Panc1 (cell line): Measurements from ENCODE around the gene DDX55. TPM values are rescaled to one million over a fixed set of nuclear protein-coding genes. Genes with fewer than 3 reads are reported as not detected.

Experiments used
- ATAC-seq: fragments of 200-7000 bp; cut with Tn5 transposase; 2 replicates; pipeline ENCODE4 v1.9.1; 2020; ENCODE audit warnings: mild to moderate bottlenecking, moderate library complexity
- BruUV-seq: library from RNA; stranded (reverse); fragments of 400-500 nt; replicated peaks from 2 replicates; lab custom pipeline; 2021; lab: Mats Ljungman, UMichigan
- CTCF ChIA-PET: fragments of 300-600 bp; sonication (Branson Sonifier 250); formaldehyde crosslinking; loops from one replicate; lab custom pipeline; 2022; ENCODE audit warnings: antibody characterized with exemption; lab: Charles Lee
- POLR2A ChIA-PET: fragments of 300-600 bp; sonication (Branson Sonifier 250); formaldehyde crosslinking; loops from one replicate; lab custom pipeline; 2022; ENCODE audit warnings: antibody characterized with exemption; lab: Charles Lee
- DNase-seq: peaks from one replicate; pipeline ENCODE4 v3.0.0-alpha.2; 2010; ENCODE audit warnings: low read depth, low spot score
- H3K27ac ChIP-seq: 2 replicates; pipeline ENCODE4 v1.5.1; 2011; ENCODE audit warnings: mild to moderate bottlenecking, low read length, inconsistent platforms
- H3K27me3 ChIP-seq: fragments of 200-500 bp; sonication (Bioruptor generic); 2 replicates; pipeline ENCODE4 v1.6.0; 2014; ENCODE audit warnings: low read length, inconsistent platforms; ENCODE audit not compliant: control insufficient read depth, insufficient read depth
- H3K36me3 ChIP-seq: fragments of 200-500 bp; sonication (Bioruptor generic); 2 replicates; pipeline ENCODE4 v1.5.1; 2014; ENCODE audit warnings: inconsistent platforms, mild to moderate bottlenecking, low read length, moderate library complexity; ENCODE audit not compliant: control insufficient read depth, insufficient read depth
- H3K4me1 ChIP-seq: 2 replicates; pipeline ENCODE4 v1.5.1; 2011; ENCODE audit warnings: inconsistent platforms, mild to moderate bottlenecking, low read length, moderate library complexity; ENCODE audit not compliant: control insufficient read depth, insufficient read depth
- H3K4me3 ChIP-seq, 2 experiments: 2 replicates each; pipeline ENCODE4 v1.5.1; 2011 to 2012; ENCODE audit warnings: low read depth in 2 of 2, low read length in 2 of 2, mild to moderate bottlenecking in 2 of 2, inconsistent platforms in 1 of 2, moderate library complexity in 1 of 2
- H3K9me3 ChIP-seq: fragments of 200-500 bp; sonication (Bioruptor generic); 2 replicates; pipeline ENCODE4 v1.5.1; 2014; ENCODE audit warnings: low read depth, mild to moderate bottlenecking, inconsistent platforms, low read length, moderate library complexity; ENCODE audit not compliant: control insufficient read depth, insufficient read depth
- CTCF ChIP-seq: fragments of 450-650 bp; IDR thresholded peaks from 2 replicates; pipeline ENCODE4 v1.5.1; 2017; ENCODE audit warnings: mild to moderate bottlenecking
- POLR2AphosphoS5 ChIP-seq: IDR thresholded peaks from 2 replicates; pipeline ENCODE4 v1.6.1; 2012; ENCODE audit warnings: mild to moderate bottlenecking, low read depth, low read length, moderate library complexity
- REST ChIP-seq, 2 experiments: IDR thresholded peaks; 2 replicates each; pipeline ENCODE4 v1.6.1; 2011 to 2012; ENCODE audit warnings: low read depth in 2 of 2, control low read depth in 1 of 2, low read length in 1 of 2, mild to moderate bottlenecking in 1 of 2, moderate library complexity in 1 of 2; ENCODE audit not compliant: insufficient read depth in 1 of 2
- SIN3A ChIP-seq: IDR thresholded peaks from 2 replicates; pipeline ENCODE4 v1.6.1; 2012; ENCODE audit warnings: low read depth, mild to moderate bottlenecking, low read length, moderate library complexity, borderline replicate concordance; ENCODE audit not compliant: insufficient read depth
- TCF7L2 ChIP-seq: IDR thresholded peaks from 2 replicates; pipeline ENCODE4 v1.6.1; 2011; ENCODE audit warnings: mild to moderate bottlenecking, low read depth, low read length, inconsistent platforms
- in situ Hi-C: cut with HindIII; loops from 2 replicates; pipeline ENCODE4 v1.10.0; 2016; ENCODE audit warnings: low sequenced_read_pairs, low pct_unique_long_range_greater_than_20kb
- intact Hi-C: fragments of 100-400 bp; cut with micrococcal nuclease; formaldehyde crosslinking; loops from one replicate; pipeline ENCODE4 v1.10.0; 2022; ENCODE audit not compliant: unreplicated experiment
- total RNA-seq: library from RNA; stranded (reverse); gene quantifications from one replicate; pipeline ENCODE4 v1.2.1, GENCODE V29; 2021; ENCODE audit not compliant: unreplicated experiment

Gene DDX55
- total RNA-seq, 1 experiment from 2014 or later: 46.3 TPM

- Histone ChIP-seq H3K9me3 (no peaks in the 10 kb centered on the region), H3K27ac (no peak overlapping the region), H3K4me1 (peaks cover 6% of the 10 kb centered on the region), H3K36me3 (peaks cover 3% of the 10 kb centered on the region; the same call in 1 of the 2 replicates), H3K27me3 (no peaks in the 10 kb centered on the region), H3K4me3 (no peak overlapping the region)
- POLR2A ChIA-PET: interaction anchor here (0.7 kb wide), 1 partner anchor 17 kb away, joined by 3 read pairs; no protein-coding TSS in a partner anchor
- no peak for ATAC-seq
- DNase-seq: no peak
- intact Hi-C loops (loop anchor here (5.0 kb wide), 1 partner anchor 43 kb away; no protein-coding TSS in a partner anchor), in situ Hi-C loops (no loop called here)
- CTCF ChIA-PET: no interaction called here
- TF ChIP-seq TCF7L2: no peak
- no peak for TF ChIP-seq CTCF
- no peak for TF ChIP-seq SIN3A
- no peak for TF ChIP-seq REST (IDR thresholded peaks at IDR 0.05; ENCODE audit: insufficient read depth in 1 of 2, low read depth in 2 of 2, low read length in 1 of 2)
- TF ChIP-seq POLR2AphosphoS5: no peak
- BruUV-seq: no TSS peak
Measured at GRCh38 chr12:123580772-123581171, 21.1 kb upstream of the DDX55 start.

GRCh38 chr12:123591702-123592481, 10.0 kb upstream of the DDX55 start:
- Histone ChIP-seq H3K27ac (no peak overlapping the region), H3K9me3 (no peaks in the 10 kb centered on the region), H3K36me3 (peaks cover 56% of the 10 kb centered on the region), H3K27me3 (no peaks in the 10 kb centered on the region), H3K4me1 (peaks cover 14% of the 10 kb centered on the region; the same call in 1 of the 2 replicates), H3K4me3 (no peak overlapping the region)
- ATAC-seq (no peak), DNase-seq (no peak)
- intact Hi-C loops (no loop called here), in situ Hi-C loops (no loop called here)
- ChIA-PET CTCF (no interaction called here), POLR2A (no interaction called here)
- BruUV-seq: no TSS peak
- TF ChIP-seq TCF7L2 (no peak), CTCF (no peak), POLR2AphosphoS5 (no peak), SIN3A (no peak), REST (IDR thresholded peaks at IDR 0.05; ENCODE audit: insufficient read depth in 1 of 2, low read depth in 2 of 2, low read length in 1 of 2) (no peak)
